GM19468 (cell line): Measurements from ENCODE around the gene PXDN.

Source experiments
- ATAC-seq: cut with Tn5 transposase; IDR thresholded peaks from one replicate; pipeline ENCODE4 v1.9.1; 2021; ENCODE audit warnings: mild to moderate bottlenecking, moderate library complexity, moderate number of reproducible peaks; ENCODE audit not compliant: unreplicated experiment; ENCODE audit errors: extremely low read depth

The PXDN gene

DNA sequence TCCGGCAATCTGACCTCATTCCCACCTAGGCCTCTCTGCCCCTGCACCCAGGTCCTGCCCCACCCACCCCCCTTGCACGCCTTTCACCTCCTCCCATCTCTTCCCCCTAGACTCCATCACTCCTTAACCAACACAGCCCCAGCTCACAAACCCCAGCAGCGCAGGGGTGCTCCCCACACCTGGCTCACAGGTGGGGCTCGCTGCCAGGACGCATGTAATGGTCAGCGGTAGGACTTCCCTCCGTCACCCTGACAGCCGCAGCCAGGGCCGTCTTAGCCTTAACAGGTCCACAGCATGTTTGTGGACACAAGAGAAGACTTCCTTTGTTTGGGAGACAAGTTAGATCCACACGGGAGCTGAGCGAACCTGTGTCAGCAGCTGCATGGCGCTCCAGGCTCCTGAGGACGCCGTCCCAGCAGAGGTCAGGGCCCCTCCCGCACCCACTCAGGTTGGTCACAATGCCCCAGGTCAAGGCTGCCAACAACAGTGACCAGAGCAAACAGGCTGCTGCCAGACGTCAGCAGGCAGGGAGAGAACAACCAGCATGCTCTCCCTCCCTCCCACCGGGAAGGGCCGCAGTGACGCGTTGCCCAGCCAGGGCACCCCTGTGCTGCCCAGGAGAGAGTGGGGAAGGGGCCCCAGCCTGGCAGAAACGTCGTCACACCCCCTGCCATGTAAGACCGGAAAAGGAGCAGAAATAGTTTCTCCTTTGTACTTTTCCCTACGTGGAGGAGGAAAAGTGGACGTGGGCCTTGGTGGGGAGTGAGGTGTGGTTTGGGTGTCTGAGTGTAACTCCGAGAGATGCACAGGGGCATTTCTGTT is 68.0 kb downstream of the PXDN start:
- ATAC-seq = no peak

DNA sequence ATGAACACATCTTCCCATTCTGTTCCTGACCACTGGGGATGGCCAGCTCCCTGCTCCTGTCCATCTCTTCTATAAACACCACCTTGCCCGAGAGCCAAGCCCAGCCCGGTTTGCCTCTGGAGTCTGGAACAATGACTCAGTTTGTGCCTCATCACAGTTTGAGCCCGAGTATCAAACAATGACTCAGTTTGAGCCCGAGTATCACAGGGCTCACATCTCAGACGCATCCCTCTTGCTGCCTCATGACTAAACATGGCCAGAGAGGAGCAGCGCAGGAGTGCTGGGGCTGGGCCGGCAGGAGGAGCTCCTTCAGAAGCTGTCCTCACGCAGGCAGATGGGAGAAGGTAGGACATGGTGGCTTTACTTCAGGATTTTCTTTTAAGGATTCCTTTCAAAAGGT is 68.7 kb downstream of the PXDN start:
- ATAC-seq = no peak

DNA sequence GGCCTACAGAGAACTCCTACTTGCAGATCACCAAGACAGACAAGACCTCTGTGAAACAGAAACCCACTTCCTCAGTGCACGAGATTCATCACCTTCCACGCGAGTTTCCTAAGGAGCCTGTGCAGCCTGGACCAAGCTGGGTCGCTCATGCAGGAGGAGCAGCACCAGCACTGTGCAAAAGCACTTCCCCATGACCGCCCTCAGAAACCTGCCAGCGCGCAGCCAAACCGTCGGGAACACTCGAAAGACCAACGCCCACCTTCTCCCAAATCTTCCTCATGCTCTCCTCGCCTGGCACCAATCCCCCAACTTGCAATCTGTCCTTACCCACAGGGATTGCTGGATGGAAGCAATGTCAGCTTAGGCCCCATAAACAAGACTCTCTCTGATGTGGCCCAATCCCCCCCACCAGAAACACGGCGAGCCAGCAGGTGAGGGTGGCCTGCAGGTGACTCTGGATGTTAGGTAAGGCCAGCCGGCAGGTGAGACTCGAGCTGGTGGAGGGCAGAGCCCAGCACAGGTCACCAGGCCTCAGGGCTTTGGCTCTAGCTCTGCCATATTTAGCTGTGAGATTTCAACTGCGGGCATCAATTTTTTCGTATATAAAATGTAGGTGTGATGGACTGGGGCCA is 69.4 kb downstream of the PXDN start:
- ATAC-seq = no peak

DNA sequence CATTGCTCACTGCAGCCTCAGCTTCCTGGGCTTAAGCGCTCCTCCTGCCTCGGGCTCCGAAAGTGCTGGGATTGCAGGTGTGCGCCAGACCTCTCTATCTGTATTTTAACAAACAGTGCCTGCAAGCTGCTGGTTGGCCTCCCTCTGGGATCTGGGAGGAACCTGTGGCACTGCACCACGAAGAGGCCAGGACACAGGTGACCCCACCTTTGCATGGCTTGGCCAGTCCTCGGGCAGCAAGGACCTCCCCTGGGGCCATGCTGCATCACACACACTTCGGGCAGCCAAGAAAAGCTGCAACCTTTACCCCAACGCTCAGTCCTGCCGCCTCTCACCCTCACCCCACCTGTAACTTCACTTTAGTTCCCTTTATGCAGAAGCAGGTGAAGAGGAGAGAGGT is 70.0 kb downstream of the PXDN start:
- ATAC-seq = no peak

DNA sequence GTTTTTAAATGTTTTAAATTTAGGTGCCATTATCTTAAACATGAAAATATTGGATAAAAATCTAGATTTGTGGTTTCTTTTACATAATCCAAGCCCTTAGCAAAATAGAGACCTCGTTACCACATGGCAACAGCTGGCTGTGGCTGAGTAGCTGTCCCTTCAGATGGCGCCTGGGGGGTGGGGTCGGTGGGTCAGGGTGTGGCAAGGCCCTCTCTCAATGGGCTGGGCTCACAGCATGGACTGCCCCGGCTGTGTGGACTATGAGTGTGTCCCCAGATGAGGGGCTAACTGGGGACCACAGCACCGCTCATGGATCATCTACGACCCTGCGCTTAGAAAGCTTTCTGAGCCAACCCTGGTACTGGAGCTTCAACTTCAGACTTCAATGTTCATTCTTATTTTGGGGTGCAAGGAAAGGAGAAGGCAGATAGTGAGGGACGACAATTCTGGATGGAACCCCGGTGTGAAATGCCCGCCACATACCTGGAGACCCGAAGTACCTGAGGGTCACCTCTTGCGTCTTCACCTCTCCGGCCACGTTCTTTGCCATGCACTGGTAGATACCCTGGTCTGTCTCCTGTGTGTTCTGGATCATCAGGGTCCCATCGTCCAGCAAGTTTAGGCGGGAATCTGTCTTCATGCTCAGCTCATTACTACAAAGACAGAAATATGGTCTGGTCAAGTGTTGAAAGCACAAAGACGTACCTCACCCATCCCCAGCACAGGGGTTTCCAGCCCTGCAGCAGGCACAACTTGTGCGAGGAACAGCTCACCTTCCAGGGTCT is 71.0 kb downstream of the PXDN start:
- ATAC-seq = no peak

DNA sequence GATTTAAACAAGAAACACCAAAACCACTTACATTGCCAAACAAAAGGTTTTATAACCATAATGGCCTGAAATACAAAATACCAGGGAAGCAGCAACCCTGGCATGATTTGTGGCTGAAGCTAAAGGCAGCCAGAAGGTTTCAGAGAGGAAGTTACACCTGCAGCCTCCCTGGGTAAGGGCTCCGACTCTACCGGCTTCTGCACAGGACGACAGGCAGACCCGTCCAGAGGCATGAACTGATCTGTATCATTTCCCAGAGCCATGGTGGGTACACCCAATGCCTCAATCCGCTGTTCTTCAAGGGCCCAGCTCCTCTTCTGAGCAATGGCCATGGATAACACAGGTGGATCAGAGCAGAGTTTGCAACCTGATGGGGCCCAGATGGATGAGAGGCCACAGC is 71.6 kb downstream of the PXDN start:
- no peak for ATAC-seq

DNA sequence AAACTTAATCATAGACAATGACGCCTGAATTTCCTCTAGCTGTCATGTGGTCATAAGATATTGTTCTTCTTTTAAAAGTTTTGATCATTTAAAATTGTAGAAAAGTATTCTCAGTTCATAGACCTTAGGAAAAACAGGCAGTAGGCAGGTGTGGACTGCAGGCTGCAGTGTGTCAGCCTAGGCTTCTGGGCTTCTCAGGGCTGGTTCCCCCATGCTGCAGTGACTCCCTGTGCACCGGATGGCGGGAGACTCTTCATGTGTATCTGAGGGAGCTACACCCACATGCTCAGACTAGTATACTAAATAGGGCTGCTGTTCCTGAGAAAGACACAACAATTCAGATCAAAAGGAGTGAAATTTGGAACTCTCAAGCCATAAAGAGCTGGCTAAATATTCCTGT is 72.4 kb downstream of the PXDN start:
- no peak for ATAC-seq

DNA sequence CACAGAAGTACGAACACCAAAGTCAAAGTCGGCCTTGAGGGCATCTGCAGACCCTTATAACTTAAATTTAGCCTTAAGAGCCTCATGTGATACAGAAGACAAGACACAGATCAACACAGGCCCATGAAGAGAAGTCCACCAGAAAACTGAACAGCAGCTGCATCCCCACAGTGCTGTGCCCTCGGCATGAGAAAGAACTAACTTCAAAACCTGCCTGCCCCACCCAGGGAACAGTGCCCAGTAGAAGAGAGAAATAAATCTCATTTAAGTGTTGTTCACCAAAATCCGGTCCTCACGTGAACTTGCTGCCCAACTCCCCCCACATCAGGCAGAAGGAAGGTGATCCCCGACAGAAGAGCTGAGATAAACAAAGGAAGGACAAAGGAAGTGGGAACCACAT is 73.7 kb downstream of the PXDN start:
- no peak for ATAC-seq

DNA sequence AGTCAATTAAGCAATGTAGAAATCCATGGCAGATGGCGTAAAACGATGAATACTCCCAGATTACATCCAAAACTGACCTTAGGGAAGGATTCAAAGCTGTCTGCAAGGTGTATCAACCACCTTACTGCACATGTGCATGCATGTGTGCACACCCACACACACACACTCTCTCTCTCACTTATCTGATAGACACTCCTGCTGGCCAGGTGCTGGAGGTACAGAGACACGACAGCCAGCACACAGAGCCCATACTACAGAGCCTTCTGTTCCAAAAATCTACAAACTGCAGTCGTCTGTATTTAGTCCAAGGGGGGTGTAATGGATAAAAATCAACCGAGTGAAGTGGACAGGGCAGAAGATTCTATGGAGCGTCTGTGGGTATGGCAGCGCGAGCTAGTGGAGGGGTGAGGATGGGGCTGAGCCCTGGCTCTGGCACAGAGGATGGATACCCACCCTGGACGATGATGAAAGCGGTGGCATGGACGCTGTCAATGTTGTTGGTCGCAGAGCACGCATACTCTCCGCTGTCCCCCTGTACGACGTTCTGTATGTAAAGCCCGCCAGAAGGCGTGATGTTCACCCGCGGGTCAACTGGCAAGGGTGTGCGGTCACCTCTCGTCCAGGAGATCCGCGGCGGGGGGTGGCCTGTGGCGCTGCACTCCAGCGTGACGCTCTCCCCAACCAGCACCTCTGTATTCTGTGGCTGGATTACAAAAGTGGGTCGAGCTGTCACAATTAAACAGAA is 78.4 kb downstream of the PXDN start:
- ATAC-seq = no peak

DNA sequence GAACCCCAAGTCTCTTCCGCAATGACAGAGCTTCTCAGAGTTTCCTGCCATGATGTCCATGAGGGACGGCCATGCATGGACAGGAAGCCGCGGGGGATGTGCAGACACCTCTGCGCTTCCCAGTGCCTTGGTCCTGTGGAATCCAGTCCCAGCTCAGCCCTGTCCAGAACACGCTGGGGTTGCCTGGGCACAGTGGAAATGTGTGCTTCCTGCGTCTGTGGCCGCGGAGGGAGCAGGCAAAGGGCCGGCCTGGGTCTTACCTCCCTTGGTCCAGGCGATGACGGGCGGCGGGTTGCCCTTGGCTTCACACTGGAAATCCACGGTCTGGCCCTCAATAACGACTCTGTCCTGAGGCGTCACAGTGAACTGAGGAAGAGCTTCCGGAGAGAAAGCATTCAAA is 79.6 kb downstream of the PXDN start:
- ATAC-seq = no peak

DNA sequence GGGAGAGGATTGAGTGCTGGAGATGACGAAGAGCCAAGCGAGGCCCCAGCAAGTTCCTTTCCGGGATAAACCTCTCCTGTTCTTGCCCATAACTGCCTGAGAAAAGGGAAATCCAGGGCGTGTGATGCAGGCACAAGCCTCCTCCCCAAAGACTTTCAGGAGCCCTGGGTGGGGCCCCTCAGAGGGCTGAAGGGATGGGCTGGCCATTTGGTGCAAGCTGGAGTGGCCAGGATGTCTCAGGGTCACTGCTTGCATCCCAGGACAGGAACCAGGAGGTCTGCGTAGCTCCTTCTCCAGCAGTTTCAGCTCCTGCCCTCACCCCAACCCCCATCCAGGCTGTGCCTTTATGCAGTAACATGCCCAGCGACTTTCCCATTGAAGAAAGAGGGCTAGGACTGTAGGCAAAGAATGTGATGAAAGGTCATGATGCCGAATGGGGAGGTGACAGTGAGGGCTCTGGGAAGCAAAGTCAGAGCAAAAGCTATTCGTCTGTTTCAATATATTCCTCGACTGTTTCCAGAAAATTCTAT is 80.2 kb downstream of the PXDN start:
- no peak for ATAC-seq

DNA sequence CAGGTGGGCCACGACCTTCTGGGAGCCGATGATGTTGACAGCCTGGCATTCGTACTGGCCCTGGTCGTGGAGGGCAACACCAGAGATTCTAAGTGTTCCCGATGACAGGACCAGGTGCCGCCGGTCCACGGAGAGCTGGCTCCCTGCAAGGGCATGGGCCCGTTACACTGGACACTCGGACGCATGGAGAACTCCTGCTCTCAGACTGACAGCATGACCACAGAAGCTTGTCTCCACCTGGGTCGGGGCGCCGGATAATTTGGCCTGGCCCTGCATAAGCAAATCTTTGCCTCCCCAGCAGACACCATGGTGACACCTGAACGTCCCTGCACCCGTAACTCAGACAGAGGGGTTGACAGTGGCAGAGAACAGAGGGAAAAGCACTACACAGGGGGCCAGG is 80.7 kb downstream of the PXDN start:
- no peak for ATAC-seq

DNA sequence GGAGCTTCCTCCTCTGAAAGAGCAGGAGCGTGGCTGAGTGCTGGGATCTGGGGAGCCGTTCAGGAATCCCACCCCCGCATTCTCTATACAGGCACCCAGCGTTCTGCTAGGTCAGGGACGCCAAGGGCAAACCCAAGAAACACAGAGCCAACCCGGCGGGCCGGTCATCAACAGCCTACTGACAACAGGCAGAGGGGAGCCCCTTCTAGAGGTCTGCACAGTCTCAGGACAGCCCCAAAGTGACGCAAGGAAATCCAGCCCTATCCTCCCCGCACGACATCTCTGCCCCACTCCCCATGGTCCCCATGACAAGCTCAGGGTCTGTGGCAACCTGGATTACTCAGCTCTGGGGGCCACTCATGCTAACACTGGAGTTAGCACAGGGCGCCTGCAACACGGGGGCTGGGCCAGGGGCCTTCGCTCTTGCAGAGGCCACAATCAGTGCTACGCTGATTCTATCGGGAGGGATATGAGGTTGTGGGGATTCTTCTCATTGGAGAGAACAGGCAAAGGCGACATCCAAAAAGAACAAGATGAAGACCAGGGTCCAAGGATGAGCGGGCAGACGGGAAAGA is 81.6 kb downstream of the PXDN start:
- no peak for ATAC-seq

DNA sequence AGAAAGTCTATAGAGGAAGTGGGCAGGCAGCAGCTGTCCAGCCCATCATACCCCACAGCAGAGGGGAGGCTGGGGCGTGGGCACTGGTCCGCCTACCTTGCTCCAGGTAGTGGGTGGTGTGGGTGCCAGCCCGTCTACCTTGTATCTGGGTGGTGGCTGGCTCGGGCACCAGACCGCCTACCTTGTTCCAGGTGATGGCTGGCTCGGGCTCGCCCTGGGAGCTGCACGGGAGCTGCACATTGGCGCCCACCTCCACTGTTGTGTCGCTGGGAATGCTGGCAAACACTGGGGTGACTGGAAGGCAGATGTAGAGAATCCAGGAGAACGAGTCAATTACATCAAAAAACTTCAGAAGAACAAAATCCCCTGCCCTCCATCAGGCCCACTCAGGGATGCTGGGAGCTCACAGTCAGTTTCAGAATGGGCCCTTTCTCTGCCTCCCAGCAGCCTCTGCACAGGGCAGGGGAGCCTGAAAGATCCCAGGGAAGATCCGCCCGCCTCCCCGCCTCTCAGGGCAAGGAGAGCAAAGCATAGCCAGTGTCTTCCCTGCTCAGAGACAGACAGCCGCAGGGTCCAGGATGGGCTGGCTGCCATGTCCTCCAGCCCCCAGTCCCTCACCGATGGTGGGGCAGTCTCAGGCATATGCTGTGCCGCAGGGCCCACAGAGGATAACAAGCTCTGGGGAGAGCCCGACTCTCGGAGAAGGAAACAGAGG is 82.3 kb downstream of the PXDN start:
- ATAC-seq = no peak

DNA sequence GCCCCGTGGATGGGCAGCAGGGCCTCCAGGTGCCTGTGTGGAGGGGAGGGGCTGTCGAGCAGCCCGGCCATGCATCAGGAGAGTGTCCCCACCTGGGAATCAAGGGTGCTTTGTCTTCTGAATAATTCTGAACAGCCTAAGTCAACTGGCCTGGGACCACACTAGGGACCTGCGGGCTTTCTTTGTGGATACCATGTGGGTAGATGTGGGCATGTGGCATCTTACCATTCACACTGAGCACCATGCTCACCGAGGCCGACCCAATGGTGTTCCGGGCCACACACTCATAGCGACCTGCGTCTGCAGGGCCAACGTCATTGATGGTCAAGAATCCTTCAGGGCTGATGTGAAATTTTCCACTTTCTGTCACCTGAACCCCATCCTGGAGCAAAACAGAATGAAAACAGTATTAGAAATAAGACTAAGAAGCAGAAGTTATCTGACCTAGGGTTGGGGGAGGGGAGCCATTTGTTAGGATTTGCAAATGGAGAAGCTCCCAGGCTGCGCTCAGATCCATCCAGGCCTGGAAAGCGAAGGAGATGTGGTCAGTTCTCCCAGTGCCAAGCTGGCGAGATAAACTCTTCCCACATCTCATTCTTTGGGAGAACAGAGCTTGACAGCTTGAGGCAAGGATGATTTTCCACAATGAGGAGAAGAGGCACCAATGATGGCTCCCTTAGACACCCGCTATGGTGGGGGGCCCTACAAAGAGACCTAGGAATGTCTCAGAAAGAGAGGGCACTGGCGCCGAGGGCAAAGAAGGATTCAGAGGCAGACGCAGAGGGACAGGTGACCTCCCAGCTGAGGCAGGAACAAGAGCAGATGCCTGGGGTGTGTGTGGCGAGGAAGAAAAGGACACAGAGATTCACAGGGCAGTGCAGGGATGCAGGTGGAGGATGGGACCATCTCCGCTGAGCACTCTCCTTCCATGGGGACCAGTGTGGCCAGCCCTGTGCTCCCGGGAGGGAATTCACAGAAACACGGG is 83.4 kb downstream of the PXDN start:
- ATAC-seq = no peak

DNA sequence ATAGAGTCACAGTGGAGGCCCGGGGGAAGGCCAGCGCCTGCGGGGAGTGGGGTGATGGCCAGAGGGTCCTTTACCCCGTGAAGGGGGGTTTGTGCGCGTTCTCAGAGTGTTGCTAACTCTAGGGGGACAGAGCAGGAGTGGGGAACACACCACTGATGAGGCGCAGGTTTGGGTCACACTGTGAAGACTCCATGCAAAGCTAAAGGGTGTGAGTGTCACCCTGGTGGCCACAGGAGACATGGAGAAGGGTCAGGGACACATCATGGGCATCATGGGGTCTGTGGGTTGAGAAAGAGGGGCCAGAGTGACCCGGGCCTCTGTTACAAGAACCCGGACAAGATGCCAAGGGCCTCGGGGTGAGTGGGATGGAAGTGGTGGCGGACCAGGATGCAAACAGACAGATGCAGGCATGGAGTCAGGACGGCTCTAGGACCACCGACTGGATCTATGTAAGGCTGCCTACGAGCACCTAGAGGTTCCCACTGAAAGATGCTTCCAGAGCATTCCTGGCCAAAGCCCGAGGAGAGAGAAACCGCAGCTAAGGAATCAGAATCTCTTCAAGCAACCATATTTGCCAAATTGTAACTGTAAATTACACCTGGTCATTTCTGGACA is 84.3 kb downstream of the PXDN start:
- no peak for ATAC-seq

DNA sequence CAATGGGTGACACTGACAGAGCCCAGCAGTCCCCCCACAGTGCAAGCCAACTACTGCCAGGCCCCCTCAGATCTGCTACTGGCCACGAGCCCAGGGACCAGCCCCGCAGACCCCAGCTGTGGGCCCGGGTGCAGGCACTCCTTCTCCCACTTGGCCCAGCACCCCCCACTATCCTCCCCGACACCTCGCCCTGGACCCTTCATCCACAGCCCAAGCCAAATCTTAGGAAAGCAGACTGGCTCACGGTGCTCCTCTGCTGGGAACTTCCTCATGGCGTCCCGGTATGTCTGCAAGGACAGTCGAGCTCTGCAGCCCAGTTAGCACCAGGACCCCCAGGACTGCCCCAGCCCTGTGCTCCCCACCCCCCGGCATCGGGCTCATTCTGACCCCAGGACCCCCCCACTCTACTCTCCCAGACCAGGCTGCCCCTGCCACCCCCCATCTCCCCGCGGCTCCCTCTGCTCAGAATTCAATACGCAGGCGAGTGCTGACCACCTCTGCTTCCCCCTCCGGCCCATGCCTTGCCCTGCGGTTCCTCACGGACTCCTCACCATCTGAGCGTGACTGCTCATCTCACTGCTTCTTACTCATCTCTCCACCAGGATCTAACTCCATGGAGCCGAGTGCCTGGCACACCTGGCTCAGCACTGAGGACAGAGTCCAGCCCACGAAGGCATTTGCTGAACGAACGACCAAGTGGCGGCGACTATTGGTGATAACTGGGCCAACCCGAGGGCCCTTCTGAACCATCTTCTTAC is 85.7 kb downstream of the PXDN start:
- ATAC-seq = no peak
